Activated naive CD8-positive, alpha-beta T cell treated with anti-CD3 and anti-CD28 coated beads, Interleukin-2, amount 50 U/mL, for 16 hours (primary cell): ENCODE data around the gene SLC6A6.
"Not testable (repeated sequence)": the region's sequence is repeated elsewhere in the genome, so short reads cannot be mapped to it uniquely, and the experiment has no call there.

Experiments
- DNase-seq: peaks from one replicate; pipeline ENCODE4 v3.0.0-alpha.2; 2020; ENCODE audit warnings: low read depth, low spot score

SLC6A6 gene

DNA sequence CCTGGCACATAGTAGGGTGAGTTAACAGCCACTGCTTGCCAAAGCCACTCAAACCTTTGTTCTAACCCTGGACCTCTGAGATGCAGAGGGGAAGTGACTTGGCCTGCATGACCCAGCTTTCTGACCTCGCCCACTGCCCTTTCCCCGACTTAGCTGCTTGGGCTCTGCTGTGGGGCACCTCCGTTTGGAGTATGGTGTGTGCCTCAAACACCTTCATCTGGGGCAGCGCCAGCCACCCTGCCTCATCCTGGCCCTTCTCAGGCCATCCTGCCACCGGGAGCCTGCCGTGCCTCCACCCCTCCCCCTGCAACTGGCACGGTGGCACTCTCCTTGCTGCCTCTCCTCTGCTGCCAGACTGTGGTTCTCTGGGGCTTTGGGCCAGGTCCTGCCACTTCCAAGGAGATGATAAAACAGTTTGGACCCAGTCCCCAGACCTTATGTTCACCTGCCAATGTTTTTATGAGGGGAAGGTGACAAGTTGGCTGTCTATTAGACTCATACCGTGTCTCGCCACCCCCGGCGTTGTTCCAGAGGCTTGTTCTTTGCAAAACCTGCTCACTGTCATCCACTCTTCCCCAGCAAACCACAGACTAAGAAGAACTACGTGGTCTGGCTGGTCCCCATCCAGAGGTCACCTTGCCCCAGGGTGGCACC is 32.2 kb downstream of the SLC6A6 start:
- no peak for DNase-seq

DNA sequence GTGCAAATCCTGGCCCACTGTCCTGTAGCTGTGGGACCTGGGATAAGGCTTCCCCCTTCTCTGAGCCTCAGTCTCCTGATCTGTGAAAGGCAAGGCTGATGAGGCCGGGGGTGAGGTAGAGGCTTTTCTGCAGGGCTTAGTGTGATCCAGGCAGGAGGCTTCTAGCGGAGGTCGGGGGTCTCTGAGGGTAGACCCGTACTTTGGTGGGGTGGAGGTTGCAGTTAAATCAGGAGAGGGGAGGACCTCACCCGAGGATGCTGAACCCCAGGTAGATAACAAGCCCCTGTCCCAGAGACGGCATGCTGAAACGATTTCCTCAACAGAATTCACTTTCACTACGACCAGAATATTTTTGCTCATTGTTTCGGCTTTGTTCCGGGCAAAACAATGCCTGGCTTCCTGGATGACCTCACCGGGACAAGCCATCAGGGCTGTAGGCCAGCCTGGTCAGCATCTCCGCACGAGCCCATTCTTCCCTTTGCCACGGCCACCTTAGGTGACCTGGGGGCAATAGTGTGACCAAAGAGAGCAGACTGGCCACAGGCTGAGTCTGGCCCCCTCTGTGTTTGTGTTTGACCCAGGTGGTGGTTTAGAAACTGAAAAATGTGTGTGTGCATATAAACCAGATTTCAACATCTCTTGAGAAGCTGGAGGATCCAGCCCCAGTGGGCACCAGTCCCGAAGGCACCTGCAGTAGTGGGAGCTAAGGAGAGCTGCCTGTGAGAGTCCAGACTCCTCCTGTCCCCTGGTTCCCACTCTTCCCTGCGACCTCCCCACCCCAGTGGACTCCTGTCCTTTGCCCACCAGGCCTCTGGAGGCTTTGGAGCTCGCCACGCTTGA is 33.0 kb downstream of the SLC6A6 start:
- no peak for DNase-seq

DNA sequence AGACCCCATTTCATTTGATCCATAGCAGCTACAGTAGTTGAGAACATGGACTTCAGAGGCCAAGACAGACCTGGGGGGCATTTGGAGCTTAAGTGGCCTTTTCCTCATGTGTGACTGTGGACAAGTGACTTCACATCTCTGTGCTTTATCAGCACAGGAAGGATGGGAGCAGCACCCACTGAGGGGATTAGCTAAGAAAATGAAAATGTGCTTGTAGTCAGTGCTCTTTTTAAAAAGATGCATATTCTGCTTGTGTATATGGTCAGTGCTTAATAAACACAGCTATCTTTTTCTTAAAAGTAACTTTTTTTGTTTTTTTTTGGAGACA is 34.5 kb downstream of the SLC6A6 start:
- DNase-seq = no peak

DNA sequence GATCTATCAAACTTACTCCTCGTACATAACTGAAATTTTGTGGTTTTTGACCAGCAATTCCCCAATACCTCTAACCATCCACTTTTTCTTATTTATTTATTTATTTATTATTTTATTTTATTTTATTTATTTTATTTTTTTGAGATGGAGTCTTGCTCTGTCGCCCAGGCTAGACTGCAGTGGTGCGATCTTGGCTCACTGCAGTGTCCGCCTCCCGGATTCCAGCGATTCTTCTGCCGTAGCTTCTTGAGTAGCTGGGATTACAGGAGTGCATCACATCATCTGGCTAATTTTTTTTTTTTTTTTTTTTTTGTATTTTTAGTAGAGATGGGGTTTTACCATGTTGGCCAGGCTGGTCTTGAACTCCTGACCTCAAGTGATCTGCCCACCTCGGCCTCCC is 35.3 kb downstream of the SLC6A6 start:
- DNase-seq = not testable (repeated sequence)

DNA sequence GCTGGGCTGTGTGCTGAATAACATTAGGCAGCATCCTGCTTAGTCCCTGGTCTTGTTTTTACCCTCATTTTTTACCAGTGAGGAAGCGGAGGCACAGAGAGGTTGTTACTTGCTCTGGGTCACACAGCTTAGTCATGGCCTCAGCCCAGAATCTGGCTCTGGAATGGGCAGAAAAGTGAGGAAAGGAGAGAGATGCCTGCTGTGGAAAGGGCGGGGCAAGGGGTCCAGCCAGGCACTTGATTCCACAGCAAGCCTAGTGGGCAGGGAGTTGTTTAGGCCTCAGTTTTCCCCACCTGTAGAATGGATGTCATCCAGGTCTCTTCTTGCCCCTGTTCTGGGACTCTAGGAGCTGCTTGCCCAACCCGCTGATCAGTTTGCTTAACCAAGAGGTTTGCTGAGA is 35.9 kb downstream of the SLC6A6 start:
- no peak for DNase-seq

DNA sequence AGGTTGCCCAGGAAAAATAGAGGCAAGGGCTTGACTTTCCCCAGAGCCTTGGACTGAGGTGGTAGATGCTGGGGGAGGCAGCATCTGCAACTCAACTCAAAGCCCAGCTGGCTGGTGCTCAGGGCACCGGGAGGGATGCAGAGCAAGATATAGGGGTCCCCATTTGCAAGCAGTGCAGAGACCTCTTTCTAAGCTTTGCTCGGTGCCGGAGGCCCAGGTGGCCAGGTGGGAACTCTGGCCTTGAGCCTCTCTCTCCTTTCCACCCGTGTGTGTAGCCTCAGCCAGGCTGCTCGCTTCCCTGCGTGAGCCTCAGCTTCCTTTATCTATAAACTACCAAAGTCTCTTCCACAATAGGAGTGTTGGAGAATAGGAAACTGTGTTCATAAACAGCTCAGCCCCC is 36.5 kb downstream of the SLC6A6 start:
- no peak for DNase-seq

DNA sequence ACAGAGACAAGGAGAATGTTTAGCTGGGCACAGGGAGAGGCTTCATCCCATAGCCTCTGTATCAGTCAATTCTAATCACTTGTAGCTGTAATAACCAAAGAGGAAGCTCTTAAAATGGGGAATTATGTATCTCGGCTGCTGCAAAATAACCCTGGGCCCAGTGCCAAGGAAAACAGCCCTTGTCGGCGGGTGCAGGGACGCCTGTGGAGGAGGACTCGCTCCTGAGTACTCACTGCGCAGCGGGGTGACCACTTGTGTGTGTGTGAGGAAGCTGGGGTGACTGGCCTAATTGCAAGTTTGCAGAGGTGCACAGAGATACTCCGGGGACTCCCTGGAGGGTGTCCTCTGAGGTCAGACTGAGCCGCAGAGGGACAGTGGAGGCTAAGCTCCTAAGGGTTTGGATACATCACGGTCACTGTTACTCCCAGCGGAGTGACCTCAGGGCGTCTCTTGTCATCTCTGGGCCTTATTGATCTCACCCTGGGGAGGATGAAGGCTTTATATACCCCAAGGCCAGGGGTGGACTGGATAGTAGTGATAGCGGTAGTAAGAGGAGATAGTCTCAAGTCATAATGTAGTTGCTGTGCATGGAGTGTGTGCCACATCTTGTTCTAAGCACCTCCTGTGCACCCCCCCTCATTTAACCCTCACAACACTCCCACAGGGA is 37.2 kb downstream of the SLC6A6 start:
- no peak for DNase-seq

DNA sequence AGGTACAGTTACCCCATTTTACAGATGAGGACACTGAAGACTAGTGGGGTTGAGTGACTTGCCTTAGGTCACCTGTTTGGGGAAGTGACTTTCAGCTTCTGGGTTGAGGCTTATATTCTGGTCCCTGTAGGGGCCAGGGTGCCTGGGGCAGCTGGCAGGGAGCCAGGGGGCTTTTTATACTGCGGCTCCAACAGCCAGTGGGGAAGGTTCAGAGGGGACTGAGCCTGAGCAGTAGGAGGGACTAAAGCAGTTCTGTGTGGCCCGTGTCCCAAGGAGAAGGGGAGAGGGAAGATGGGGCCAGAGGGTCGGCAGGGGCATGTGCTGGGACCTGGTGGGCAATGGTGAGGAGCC is 37.7 kb downstream of the SLC6A6 start:
- no peak for DNase-seq

DNA sequence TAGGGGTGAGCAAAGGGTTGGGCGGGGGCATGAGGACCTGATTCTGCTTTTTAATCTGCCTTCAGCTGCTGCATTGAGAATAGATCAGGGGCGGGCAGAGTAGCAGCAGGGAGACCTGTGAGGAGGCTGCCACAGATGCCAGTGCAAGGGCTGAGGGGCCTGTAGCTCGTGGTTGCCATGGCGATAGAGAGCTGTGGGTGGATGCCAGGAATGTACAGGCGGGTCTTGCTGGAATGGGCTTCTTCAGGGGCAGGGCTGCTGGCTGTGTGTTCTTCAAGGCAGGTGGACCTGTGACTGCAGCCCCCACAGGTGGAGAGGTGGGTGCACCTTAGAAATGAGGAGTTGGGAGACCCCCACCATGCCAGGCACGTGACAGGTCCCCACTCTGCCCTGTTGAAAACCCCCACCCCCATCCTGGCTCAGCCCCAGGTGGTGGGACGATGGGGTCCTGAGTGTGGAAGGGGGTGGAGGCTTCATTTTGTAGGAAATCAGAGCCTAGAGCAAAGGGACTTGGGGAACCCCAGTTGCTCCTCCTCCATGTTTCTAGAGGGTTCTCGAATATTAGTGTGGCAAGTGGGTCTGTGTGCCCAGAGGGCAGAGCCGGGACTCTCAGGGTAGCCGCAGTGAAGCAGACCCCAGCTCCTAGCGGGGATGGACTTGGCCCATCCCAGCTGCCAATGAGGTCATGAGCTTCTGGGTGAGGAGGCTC is 38.3 kb downstream of the SLC6A6 start:
- no peak for DNase-seq

DNA sequence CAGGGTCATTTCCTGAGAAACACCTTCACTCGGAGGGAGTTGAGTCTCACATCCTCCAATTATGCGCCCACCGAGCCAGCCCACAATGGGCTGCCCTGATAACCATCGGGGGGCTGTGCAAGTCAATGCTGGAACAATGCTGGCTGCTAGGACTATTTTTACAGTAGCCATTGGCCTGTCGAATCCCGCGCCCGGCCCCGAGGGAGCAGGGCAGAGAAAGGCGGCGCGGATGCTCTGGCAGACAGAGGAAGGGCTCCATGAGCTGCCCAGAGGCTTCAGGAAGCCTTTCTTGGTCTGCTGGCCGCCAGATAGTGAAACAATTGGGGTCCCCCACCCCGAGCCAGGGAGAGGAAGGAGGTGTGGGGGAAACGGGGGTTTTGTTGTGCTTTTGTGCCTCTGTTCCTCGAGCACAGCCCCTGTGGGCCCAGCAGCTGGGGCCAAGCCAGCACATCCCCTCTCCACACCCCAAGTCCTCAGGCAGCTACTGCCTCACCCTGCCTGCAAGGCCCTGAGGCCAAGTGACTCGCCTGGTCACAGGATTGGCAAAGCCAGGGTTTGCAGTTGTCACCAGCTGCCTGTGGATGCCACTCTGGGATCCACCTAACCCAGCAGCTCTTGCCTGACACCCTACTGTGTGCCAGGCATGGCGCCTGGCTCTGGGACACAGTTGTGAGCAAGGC is 39.0 kb downstream of the SLC6A6 start:
- no peak for DNase-seq

DNA sequence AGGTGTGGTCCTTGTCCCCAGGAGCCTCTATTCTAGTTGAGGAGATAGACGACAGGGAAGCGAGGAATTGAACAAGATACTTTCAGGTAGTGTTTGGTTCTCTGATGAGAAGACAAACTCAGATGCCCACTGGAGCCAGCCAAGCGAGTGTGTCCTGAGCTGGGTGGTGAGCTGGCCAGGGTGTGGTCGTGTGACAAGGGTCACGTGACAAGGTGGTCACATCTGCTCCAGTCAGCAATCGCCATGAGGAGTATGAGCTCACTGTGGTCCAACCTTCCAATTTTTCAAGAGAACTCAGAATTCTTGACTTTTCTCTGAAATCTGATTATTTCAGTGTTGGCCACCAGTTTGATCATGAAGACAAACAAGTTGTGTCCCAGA is 39.5 kb downstream of the SLC6A6 start:
- no peak for DNase-seq

DNA sequence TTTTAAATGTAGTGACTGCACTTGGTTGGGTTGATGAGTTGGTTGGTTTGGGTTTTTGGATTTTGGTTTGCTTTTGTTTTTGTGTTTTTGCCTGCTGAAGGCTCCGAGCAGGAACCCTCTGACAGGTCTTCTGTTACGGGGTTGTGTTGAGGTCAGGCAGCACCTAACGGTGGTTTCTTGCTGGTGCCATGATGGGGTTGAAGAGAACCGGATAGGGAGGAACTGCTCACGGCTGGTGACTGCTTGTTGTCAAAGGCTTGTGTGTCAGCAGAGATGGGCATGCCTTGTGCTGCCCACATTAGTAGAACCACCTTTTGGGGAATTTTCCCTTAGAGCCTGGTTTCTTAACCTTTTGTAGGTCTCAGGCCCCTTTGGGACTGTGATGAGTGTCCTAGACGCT is 42.0 kb downstream of the SLC6A6 start:
- DNase-seq = no peak

DNA sequence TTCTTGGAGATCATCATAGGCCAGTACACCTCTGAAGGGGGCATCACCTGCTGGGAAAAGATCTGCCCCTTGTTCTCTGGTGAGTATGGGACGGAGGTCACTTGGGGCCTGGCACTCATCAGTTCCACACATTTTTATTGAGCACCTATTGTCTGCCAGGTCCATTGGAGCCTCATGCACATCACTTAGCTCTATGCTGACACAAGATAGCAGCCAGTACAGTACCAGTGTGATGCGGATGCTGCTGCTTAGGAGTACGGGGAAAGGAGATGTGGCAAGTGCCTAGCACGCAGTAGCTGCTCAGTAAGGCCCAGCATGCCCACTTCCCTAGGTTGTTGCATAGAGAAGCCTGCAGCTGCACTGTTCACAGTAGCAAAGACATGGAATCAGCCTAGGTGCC is 43.4 kb downstream of the SLC6A6 start:
- no peak for DNase-seq

DNA sequence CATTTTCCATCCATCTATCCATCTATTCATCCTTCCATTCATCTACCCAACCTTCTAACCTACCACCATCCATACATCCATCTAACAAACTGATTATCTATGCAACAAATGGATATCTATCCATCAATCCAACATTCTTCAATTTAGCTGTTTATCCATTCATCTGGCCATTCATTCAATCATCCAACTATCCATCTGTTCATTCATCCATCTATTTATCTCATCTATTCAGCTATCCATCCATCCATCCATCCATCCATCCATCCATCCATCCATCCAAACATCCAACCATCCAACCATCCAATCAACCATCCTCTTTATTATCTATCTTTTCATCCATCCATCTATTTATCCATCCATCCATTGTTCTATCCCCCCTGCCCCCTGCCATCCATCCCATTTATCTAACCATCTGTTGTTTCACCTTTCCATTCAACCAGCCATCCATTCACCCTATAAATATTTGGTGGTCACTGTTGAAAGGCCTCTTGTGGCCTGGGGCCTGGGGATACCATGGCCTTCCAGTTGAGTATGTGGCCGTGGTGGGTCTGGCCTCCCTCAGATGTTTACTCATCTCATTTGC is 44.7 kb downstream of the SLC6A6 start:
- no peak for DNase-seq

DNA sequence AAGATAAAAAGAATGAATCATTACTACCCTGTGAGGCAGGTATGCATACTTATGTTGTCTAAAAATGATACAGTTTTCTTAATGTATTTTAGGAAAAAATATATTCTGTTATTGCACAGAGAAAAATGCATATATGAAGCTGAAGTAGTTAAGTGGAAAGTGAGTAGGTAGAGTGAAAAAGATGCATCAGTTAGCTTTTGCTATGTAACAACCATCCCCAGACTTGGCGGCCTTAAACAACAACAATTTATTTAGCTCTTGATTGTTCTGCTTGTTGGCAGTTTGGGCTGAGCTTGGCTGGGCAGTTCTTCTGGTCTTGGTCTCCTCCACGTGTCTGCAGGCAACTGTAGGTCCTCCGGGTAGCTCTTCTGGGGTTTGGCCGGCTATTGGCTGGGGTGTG is 45.7 kb downstream of the SLC6A6 start:
- no peak for DNase-seq

DNA sequence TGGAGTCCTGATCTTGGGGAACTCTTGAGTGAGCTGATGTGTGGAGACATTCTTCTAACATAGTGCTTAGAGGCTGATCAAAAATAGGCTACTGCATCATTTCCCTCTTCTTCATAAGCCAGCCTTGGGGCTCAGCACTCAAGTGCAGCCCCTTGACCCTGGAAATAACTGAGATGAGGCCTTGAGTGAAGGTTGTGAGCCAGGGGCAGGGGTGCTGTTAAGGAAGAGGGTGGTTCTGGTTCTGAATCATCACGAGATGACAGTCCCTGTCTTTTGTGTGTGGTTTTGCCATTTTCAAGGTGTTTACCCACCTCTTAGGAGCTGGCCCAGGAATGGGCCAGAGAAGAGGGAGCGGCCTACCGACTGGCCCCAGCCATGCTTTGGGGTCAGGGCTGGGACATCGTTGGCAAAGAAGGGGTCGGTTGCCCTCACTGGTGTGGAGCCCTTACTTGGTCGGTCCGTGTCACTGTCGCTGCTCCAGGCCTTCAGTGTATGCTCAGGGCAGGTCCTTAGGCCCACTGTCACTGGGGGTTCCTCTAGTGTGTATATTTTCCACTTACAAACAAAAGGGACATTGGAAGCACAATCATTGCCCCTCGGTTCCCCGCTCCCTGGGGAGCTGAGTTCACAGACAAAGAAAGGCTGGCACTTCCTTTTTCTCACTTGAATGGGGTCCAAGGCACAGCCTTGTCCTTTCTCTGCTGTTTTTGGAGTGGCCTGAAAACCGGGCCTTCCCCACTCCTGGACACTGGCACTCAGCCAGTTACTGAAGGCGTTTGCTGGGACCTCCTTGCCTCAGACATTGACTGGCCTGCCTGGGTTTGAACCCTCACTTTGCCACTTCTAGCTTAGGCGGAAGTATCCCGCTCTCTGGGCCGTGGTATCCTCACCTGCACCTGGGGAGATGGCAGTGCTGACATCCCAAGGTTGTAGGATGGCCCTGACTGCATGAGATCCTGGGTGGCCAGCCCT is 46.6 kb downstream of the SLC6A6 start:
- no peak for DNase-seq

DNA sequence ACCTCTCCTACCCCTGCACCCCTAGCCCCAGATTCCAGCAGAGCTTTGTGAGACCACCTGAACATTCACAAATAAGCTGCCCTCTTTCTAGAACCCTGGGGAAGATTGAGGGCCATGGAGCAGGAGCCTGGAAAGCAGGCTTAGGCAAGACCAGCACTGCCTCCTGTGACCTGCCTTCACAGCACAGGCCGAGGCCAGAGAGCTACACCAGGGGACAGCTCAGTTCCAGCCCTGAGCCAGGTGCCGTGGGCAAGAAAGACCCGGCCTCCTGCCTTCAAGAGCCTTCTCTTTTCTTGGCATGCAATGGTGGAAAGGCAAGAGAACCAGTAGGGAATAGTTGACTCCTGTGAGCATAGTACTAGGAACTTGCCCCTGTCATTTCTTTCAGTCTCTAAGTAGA is 48.1 kb downstream of the SLC6A6 start:
- DNase-seq = no peak

DNA sequence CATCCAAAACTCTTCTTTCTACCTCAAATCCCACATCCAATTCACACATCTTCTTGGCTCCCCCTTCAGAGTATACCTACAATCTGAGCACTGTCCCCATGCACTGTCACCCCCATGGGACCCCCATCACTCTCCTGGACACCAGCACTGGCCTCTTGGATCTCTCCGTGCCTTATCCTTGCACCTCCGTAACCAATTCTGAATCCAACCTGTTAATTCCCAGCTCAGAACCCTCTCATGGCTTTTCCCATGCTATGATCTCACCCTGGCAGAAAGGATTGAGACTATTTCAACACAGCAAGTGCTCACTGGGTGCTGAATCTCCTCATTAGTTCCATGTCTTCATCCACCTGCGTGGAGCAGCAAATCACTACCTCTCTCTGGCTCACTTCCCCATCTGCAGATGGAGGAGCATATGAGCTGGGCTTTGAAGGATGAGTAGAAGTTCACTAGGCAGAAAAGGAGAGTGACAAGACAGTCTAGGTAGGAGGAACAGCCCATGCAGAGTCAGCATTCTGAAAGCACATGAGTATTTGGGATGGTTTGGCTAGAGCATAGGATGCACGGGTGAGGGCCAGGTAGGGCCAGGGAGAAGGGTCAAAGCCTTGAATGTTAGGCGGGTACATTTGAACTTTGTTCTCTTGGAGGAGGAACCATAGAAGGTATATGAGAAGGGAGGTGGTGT is 48.7 kb downstream of the SLC6A6 start:
- no peak for DNase-seq

DNA sequence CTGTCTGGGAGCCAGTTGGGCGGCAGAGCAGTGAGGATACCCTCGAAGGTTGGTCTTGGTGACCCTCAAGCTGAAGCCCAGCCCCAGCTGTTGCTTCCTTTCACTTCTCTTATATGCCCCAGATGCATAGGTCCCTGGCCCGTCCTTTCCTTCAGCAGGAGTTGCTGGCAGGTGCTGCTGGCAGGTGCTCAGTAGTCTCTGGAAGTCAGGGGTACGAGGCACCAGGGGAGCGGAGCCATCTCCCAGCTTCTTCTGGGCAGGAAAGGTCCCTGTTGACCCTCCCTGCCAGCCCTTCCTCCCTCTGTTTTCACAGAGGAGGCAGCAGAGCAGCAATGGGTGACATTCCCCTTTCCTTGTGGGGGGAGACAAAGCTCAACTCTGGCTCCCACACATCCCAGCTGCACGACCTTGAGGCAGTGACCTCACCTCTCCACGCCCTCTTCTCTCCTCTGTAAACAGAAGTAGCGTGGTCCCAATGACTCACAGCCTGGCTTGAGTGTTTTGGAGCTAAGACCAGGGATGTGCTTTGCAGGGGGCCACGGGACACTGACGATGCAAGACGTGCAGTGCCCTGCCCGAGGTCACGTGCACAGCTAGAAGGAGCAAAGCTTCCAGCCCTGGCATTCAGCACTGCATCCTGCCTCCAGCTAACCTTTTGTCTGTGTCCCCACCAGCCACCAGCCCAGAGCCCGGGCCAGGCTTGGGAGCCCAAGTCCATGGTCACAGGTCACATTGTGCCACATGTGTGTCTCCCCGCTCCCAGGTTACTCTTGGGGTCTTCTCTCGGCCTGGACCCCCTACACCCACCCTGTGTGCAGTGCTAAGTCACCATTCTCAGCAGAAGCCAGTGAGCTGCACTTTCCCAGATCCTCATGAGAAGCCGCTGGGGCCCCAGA is 49.7 kb downstream of the SLC6A6 start:
- DNase-seq = no peak
